ENCODE measurements around the gene CNGB1.

The CNGB1 gene

DNA sequence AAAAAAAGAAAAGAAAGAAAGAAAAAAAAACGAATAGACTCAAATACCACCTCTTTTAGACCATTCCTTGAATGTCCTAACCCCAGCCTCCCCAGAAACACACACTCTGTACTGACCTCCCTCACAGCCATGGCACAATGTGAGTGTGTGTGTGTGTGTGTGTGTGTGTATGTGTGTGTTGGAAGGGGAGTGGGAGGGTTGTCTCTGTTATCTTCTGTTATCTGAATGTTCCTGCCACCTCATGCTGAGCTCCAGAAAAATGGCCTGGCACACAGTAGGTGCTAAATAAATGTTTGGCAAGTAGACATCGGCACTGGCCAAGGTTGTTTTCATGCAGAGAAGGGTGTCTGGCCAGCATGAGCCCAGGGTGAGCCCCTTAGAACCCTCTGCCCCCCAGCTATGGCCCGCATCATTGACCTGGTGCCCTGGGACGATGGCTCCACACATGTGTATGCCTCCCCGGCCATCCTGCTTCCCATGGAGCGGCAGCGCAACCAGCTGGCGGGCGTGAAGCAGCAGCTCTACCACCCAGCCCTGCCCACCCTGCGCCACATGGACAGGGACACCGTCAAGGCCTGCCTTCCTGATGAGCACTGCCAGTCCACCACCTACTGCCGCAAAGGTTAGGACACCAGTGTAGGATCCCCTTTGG, 6.6 kb upstream of the CNGB1 start:
- DNase-seq (ENCODE audit: low spot score) (no peak), FAIRE-seq (no peak)

DNA sequence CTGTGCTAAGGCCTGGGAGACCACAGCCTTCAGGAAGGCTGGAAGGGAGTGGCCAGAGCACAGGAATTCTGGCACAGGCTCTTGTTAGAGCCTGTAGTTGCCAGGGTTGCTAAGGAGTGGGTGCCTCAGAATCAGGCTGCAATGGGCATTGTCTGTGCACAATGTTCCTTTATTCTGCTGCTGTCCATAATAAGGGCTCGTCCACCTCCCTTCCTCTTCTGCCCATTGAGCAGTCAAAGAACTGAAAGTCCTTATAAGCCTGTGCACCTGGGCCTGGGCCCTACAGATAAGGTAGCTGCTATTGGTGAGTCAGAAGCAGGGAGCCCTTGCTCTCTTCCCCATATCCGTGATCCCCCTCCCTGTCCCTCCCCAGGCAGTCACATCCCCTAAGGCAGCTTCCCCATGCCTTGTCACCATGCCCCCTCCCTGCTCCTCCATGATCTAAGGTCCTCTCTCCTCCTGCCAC, 5.4 kb upstream of the CNGB1 start:
- DNase-seq (ENCODE audit: low spot score) (no peak), FAIRE-seq (no peak)

DNA sequence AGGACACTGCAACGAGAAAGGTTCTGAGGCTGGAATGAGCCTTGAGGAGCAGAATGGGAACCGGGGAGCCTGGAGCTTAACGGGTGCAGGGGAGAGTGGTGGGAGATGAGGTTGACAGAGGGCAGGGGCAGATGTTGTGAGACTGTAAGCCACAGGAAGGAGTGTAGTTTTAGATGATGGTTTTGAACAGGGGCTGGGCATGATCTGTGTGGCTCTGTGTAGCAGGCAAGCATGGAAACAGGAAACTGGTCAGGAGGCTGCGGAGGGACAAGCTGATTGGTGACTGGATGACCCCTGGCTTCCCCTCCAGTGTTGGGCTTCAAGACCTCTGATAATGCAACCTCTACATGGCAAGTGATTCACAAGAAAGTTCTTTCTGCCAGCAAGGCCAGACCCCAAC, 1.4 kb upstream of the CNGB1 start:
- DNase-seq (ENCODE audit: low spot score) (no peak), FAIRE-seq (no peak)

DNA sequence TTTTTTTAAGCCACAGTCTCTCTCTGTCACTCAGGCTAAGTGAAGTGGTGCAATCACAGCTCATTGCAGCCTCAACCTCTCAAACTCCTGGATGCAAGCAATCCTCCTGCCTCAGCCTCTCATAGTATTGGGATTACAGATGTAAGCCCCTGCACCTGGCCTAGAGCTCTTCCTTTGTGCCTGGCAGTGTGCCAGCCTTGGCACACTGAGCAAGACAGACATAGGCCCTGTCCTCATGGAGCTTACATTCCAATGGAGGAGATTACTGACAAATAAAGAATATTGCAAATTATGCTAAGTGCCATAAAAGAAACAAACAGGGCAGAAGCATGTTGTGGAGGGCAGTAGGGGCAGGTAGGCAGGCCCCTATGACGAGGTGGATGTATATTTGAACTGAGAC, 920 bp upstream of the CNGB1 start:
- DNase-seq (ENCODE audit: low spot score) (no peak), FAIRE-seq (no peak)

DNA sequence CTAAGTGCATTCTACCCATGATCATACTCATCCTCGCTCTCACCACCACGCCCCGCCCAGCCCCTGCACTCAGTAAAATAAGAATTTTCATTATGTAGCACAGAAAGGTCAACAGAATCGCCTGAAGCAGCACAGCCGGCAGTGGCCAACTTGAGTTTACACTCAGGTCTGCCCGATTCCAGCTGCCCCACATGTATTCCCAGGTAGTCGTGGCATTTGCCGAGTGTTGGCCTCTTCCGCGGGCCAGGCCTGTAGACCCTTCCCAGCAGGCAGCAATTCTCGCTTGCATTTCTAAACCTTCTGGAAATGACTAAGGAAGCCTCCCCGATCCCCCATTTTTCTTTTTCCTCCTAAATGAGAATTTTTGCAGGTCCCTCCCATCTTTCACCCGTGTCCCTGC, 609 bp downstream of the CNGB1 start:
- no peak for DNase-seq (ENCODE audit: low spot score)
- FAIRE-seq = no peak

DNA sequence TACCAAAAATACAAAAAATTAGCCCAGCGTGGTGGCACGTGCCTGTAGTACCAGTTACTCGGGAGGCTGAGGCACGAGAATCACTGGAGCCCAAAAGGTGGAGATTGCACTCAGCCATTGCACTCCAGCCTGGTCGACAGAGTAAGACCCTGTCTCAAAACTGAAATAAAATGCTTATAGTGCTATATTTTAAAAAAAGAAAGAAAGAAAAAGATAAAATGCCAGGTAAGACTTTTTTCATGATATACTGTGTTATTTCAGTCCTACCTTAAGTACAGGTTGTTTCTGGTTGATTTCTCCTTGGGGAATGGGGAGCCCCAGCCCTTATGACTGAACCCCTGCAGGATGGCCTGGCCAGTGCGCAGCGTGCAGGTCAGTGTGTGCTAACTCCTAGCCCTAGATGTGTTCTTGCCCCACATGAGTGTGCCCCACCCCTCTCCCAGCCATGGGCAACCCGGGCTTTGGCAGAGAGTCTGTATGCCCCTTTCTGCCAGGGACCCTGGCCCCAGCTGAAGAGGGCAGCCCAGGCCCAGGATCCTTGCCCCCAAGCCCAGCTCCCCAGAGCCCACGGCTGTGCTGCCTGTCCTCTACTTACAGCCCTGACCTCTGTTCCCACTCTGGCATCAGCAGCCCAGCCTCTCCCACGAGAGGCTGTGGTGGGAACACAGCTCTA, 1.3 kb downstream of the CNGB1 start:
- DNase-seq (ENCODE audit: low spot score) (no peak), FAIRE-seq (no peak)

DNA sequence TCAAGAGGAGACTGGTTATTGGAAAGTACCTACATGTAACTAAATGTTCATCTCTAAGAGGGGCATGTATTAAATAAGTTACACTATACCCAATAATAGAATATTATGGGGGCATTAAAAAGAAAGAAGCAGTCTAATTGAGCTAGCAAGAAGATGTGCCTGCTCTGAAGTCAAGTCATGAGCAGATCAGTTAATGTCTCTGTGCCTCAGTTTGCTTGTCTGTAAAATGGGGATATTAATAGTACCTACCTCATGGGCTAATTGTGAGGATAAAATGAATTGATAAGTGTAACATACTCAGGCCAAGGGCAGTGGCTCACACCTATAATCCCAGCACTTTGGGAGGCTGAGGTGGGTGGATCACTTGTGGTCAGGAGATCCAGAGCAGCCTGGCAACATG, 3.0 kb downstream of the CNGB1 start:
- DNase-seq (ENCODE audit: low spot score) = no peak
- FAIRE-seq = no peak

DNA sequence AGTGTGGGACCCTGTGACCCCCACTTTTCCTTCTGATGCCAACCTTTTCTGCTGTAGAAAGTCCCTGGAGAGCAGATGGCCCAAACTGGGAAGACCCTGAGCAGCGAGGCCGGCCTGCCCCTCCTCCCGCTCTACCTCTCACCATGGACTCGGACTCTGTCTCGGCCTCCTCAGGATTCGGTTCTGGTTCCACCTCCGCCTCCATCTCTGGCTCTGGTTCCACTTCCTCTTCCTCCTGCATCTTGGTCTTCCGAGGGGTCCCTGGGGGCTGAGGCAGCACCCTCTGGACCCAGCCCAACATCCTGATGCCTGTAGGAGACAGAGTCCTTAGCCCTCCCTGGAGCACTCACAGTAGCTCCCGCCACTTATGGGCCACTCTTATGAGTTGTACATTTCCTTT, 3.9 kb downstream of the CNGB1 start:
- DNase-seq (ENCODE audit: low spot score) (no peak), FAIRE-seq (no peak)

DNA sequence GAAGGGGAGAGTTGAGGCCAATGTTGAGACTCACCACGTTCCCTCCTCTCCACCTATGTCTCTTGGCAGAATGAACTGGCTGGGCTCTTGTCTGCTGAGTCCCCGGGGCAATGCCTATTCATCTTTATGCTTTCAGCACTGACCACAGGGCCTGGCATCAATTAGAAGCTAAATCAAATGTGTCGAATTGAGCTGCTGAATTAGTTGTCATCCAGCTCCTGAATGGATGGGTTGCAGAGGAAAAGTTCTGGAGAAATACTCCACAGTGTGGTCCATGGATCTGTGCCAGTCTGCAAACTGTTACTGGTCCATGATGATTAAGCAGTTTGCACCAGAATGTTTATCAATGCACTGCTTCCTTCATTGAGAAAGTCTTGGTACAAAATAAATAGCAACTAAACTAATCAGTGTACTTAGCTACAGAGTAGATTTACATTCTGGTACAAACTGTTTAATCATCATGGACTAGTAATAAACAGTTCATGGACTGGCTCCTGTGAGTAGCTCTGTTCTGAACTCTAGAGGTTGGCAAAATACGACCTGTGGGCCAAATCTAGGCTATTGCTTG, 4.6 kb downstream of the CNGB1 start:
- DNase-seq (ENCODE audit: low spot score) (no peak), FAIRE-seq (no peak)

DNA sequence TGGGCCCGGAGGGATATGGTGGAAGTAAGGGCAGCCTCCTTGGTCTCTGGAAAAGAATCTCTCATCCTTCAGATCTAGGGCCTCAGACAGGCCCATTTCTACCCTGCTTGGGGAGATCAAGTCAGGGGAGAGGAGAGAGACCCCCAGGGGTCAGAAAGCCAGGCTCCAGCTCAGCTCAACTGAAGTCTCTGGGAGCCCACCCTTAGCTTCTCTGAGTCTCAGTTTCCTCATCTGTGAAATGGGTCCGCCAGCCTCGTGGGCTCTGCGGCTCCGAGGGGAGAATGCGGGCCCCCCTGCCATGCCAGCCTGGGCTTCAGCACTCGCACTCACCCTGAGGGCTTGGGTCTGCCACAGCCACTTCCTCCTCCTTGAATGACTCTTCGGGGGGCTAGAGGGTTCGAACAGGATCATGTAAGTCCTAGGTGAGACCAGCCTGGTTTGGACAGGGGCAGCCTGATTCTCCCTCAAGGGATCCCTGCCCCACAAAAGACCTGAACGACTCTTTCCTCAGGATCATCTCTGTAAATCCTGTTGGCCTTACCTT, 6.7 kb downstream of the CNGB1 start:
- DNase-seq (ENCODE audit: low spot score) (no peak), FAIRE-seq (no peak)

DNA sequence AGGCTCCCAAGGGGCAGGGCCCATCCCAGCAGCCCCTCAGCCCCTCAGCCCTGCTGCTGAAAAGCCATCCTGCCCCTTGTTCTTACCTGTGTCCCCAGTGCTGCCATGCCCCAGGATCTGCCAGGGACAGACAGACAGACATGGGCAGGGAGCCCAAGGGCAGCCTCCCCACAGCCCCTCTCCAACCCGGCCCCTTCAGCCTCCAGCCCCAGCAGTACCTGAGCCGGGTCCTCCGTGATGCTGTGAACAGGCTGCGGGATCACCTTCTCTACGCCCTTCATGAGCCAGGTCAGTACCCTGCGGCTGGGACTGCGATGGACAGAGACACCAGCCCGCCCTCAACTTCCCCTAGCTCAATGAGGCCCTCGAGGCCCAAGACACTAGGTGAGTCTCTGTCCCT, 8.2 kb downstream of the CNGB1 start:
- no peak for FAIRE-seq
- no peak for DNase-seq (ENCODE audit: low spot score)

DNA sequence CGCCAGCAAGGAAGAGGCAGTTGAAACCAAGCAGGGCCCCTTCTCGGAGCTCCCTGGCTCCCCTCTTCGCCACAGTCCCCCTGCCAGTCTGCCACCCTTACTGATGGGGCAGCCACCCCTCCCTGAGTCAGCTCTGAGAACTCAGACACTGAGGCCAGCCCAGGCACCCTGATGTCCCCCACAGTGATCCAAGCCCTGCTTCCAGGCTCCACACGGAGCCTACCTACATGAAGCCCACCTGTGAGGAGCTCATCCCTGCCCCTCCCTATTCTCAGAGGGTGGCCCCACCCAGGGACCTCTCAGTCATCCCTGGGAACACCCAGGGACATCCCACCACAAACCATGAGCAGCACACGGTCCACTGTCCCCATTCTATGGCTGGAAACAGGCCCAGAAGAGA, 8.9 kb downstream of the CNGB1 start:
- DNase-seq (ENCODE audit: low spot score) = no peak
- no peak for FAIRE-seq

DNA sequence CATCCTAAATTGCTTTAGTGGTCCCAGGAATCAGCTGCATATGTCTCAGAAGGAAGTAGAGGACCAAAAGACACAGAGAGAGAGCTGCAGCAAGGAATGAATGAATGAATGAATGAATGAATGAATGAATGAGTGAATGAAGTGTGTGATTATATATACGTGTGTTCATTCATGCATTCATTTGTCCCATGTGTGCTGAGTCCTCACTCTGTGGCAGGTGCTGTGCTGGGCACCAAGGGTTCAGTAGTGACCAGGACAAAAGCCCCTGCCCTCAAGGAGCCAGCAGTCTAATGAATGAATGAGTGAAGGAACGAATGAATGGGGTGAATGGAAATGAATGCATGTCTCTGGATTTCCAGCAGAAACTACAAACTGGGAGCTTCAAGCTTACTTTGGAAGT, 9.4 kb downstream of the CNGB1 start:
- no peak for DNase-seq (ENCODE audit: low spot score)
- no peak for FAIRE-seq

DNA sequence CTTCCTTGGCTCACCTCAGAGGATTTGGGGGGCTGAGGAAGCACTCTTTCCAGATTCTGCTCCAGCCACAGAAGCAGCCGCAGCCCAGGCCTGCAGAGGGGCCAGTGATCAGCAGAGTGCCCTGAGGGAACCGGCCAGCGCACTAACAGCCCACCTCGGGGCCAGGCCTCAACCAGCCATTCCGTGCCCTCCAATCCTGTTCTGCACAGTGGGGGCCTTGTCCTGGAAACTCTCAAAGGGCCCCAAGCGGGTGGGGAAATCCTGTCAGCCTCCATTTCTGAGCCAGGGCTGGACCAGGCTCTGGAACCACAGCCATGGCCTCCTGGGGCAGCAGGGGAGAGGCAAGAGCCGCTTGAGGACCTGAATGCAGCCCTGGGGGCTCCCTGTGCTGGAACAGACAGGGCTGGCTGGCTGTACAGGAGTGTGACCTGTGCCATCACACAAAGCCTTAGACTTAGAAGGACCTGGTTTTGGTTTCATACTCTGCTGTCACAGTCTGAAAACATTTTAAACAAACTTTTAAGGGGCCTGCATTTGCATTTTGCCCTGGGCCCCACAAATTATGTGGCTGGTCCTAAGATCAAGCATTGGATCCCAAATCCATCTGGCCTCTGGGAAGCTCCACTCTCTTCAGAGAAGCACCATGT, 10.0 kb downstream of the CNGB1 start:
- FAIRE-seq (no peak), DNase-seq (ENCODE audit: low spot score) (no peak)

DNA sequence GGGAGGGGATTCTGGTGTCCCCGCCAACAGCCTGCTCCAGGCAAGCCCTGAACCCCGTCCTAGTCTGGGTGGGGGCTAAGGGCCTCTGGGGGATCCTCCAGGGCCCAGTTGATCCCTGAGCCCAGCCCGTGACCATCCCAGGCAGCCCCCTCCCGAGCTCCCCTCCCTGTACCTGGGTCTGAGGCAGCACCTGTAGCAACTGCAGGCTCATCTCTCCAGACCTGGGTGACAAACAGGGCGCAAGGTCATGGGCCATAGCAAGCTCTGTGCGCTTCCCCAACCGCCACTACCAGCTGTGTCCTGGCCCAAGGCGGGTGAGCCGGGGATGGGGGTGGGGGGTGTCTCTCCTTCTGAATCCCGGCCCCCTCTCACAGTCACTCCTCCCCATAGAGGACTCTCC, 10.6 kb downstream of the CNGB1 start:
- no peak for FAIRE-seq
- no peak for DNase-seq (ENCODE audit: low spot score)

DNA sequence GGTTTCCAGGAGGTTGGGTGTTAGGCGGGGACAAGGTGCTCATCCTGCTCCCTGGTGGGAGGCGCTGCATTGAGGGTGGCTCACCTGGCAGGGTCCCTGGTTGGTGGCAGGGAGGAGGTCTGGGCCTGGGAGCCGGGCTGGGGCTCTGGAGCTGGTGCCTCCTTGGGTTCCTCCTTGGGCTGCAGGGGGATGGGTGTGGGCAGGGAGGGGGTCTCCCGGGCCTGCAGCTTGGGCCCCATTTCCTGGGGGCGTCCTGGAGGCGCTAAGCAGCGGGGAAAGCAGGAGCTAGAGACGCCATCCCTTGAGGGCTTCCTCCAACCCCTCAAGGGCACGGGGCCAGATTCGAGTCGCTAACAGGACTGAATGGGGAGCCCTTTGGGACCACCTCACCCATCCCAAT, 11.1 kb downstream of the CNGB1 start:
- DNase-seq (ENCODE audit: low spot score) = no peak
- no peak for FAIRE-seq

DNA sequence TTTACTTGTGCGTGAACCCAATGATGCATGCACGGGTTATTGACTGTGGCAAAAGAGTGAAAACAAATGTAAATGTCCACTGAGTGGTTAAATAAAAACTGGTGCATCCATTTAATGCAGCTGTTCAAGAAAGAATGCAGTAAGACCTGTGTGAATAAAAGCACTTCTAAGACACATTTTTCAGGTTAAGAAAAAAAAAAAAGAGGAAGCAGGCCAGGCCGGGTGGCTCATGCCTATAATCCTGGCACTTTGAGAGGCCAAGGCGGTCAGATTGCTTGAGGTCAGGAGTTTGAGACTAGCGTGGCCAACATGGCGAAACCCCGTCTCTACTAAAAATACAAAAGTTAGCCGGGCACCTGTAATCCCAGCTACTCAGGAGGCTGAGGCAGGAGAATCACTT, 11.8 kb downstream of the CNGB1 start:
- no peak for FAIRE-seq

DNA sequence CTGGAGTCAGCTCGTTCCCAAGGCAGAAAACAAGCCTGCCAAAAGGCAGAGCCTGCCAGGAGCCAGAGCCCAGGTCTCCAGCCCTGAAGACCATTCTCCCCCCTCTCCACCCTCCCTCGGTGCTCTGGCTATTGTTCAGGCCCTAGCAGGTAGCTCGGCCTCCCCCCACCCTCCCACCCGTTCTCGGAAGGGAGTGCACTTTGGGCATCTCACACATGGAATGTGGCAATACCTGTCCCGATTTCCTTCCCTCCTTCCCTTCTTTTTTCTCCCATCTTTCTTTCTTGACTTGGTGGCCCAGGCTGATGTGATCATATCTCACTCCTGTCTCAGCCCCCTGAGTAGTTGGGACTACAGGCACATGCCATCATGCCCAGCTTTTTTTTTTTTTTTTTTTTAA, 12.4 kb downstream of the CNGB1 start:
- FAIRE-seq = no peak
- DNase-seq (ENCODE audit: low spot score) = no peak

More for the DNA sequence above, 11.8 kb downstream of the CNGB1 start:
- no peak for DNase-seq (ENCODE audit: low spot score)

DNA sequence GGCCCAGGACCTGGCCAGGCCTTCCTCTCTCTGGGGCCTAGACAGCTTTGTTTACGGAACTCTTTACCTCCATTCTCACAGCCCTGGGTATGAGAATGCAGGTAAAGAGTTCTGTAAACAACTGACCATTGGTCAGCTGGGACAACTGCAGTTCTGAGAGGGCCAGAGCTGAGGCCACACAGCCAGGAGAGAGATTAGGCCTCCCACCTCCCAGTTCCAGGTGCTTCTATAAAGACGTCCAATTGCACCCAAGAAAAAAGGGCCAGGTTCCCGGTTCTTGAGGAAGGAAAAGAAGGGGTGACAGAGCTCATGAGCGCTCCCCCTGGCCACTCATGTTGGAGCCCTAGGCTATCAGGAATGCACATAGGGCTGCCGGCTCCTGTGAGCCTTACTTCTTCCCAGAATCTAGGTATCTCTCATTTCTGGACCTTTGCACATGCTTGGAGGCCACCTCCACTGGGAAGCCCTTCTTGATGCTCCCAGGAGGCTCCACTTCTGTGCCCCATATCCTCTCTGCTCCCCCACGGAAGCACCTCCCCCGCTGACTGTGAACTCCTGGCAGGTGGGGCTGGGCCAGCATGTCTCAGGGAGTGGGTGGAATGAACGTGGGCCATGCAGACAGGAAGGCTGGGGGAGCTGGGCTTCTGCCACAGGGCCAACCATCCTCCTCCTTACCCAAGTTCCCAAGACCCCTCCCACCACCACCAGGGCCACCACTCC, 13.1 kb downstream of the CNGB1 start:
- no peak for DNase-seq (ENCODE audit: low spot score)
- no peak for FAIRE-seq

DNA sequence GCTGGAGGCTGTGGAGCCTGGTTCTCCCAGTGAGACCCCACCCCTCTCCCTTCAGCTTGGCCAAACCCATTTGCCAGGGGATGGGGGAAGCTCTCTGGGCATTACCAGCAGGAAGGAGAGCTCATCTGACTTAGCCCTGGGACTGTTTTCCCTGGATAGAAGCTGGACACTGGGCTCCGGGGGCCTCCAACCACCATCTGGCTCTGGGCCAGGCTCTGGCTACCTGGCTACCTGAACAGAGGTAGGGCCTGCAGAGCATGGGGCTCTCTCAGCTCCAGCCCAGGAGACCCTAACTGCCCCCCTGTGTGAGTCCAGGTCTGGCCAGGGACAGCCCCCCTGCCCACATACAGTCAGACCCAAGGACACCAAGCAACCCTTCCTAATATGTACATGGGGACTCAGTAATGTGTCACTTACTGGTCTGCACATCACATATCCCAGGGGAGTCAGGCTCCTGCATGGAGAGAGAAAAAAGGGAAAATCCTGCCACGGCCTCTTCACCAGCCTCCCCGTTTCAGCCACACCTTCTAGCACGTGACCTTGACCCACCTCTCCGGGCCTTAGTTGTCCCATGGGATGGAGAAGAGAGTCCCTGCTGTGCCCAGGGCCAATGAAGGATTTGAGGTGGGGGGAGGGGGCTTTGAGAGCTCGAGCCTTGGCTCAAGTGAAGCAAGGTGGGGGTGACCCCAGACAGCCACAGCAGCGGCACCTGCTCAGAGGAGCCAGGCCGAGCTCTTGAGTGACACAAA, 13.8 kb downstream of the CNGB1 start:
- DNase-seq (ENCODE audit: low spot score) (no peak), FAIRE-seq (no peak)

DNA sequence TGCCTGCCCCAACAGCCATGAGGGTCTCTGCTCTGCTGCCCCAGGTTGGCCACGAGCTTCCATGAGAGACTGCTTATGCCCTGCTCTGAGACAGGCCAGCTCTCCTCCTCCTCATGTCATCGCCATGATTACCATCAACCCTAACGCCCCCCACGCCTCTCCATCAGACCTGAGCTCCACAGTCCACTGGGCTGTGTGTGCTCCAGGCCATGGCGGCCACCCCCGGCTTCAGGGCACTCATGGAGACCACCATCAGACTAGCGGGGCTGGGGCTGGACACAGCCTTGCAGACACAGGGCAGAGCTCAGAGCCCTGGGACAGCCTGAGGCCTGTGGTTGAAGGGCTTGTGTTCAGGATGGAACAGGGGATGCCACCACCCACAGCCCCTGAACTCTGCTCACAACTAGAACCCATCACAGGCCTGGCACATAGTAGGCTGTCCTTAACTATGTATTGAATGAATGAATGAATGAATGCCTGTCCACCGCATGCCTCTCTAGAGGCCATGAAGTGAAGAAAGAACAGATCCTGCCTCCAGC, 14.6 kb downstream of the CNGB1 start:
- FAIRE-seq (no peak), DNase-seq (ENCODE audit: low spot score) (no peak)
